KOPT-K1 (cell line): ENCODE data around the gene H2BW2.
"Not testable (repeated sequence)": the region's sequence is repeated elsewhere in the genome, so short reads cannot be mapped to it uniquely, and the experiment has no call there.

ENCODE experiments used
- H3K27ac ChIP-seq: fragments of 200-600 bp; sonication (generic); 2 replicates; pipeline ENCODE4 v1.5.1; 2016; ENCODE audit warnings: antibody characterized with exemption, mild to moderate bottlenecking, low read depth, low read length; ENCODE audit not compliant: poor library complexity, severe bottlenecking
- H3K36me3 ChIP-seq: fragments of 200-600 bp; sonication (generic); 2 replicates; pipeline ENCODE4 v1.5.1; 2017; ENCODE audit warnings: antibody characterized with exemption, mild to moderate bottlenecking, low read length, moderate library complexity; ENCODE audit not compliant: insufficient read depth
- H3K9me3 ChIP-seq: fragments of 200-600 bp; sonication (generic); 2 replicates; pipeline ENCODE4 v1.5.1; 2017; ENCODE audit warnings: antibody characterized with exemption, low read length, mild to moderate bottlenecking; ENCODE audit not compliant: insufficient read depth, poor library complexity, severe bottlenecking

H2BW2 gene

DNA sequence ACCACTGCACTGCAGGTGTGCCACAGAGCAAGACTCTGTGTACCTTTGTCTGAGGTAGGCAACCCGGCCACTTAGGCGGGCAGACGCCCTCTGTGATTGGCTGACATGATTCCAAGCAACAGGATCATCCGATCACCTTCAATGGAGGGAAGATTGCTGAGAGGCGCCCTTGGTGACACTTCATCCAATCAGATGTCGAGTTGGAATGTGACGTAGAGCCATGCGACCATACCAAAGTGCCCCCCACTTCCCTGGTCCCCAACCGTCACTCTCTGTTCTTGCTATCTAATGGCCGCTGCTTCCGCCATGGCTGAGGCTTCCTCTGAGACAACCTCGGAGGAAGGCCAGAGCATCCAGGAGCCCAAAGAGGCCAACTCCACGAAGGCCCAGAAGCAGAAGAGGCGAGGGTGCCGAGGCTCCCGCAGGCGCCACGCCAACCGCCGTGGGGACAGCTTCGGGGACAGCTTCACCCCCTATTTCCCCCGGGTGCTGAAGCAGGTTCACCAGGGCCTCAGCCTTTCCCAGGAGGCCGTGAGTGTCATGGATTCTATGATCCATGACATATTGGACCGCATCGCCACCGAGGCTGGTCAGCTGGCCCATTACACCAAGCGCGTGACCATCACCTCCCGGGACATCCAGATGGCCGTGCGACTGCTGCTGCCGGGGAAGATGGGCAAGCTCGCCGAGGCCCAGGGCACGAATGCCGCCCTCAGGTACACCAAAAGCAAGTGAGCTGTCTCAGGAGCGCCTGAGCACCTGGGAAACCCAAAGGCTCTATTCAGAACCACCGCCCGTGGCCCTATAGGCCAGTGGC lies at the start of gene H2BW2:
Gene H2BW2 (plus strand): TSS at position 268 of the 817 bp plus-strand sequence. CDS start 39 bp downstream, at position 307.
- no peak within 1 kb of the TSS for H3K27ac ChIP-seq
- no peaks in the 10 kb centered on the region for H3K9me3 ChIP-seq
- H3K36me3 ChIP-seq: no peaks in the 10 kb centered on the region

DNA sequence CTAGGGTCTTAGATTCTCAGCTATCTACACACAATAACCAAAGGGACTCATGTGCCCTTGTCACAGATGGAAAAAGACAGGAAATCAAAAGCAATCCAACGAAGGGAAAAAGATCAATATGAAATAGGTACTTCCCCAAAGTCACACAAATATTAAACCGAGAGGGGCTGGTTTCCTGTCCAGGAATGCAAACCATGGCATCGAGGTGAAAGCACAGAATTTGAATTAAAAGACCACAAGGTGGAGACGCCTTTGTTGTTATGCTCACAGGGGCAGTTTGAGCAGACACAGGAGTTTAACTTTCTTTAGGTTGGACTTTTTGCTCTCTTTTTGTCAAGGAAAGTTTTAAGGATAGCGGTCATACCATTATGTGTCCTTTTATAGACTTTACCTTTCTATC lies 40.5 kb upstream of the H2BW2 start:
- no peak overlapping the region for H3K27ac ChIP-seq
- no peaks in the 10 kb centered on the region for H3K36me3 ChIP-seq
- H3K9me3 ChIP-seq: no peaks in the 10 kb centered on the region

DNA sequence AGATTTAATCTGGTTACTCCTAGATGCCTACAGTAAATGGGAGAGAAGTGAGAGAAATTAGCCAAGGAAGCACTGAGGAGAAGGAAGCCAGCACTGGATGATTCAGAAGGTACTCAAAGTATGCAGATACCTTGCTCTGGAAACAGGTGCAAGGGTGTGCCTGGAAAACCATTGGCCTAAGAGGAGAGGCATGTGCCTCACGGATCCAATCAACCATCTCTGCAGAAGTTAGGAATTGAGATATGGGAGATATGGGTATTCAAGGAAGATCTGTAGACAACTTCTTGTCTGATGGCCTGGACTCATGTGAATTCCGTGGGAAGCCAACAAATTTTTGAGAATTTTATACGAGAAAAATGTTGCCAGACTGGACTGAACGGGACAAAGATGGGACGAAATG lies 30.9 kb upstream of the H2BW2 start:
- no peaks in the 10 kb centered on the region for H3K36me3 ChIP-seq
- no peaks in the 10 kb centered on the region for H3K9me3 ChIP-seq
- no peak overlapping the region for H3K27ac ChIP-seq

DNA sequence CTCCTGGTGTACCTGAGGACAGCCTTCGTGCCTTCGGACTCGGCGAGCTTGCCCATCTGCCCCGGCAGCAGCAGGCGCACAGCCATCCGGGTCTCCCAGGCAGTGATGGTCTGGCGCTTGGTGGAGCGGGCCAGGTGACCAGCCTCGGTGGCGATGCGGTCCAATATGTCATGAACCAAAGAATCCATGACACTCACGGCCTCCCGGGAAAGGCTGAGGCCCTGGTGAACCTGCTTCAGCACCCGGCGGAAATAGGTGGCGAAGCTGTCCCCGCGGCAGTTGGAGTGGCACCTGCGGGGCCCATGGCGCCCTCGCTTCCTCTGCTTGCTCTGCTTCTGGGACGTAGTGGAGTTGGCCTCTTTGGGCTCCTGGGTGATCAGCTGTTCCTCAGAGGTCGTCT lies 26.6 kb upstream of the H2BW2 start:
- H3K36me3 ChIP-seq: no peaks in the 10 kb centered on the region
- no peak overlapping the region for H3K27ac ChIP-seq
- H3K9me3 ChIP-seq: no peaks in the 10 kb centered on the region

DNA sequence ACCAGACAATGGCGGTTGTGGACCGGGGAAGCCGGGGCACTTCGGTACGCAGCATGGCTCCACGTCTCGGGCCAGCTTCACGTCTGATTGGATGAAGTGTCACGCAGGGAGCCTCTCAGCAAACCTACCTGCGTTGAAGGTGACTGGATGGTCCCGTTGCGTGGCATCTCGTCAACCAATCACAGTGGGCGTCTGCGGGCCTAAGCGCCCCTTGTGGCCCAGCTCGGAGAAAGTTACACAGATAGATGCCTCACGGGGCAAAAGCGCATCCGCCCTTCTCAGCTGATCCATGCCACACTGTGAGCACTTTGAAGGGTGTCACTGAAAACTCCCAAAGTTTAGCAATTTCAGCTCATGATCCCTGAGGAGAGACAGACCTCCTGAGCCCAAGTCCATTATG lies 26.1 kb upstream of the H2BW2 start, which contains the start of gene H2BW1:
Gene H2BW1 (minus strand): TSS at position 103 of the 400 bp plus-strand sequence. CDS start 132 bp downstream, outside the sequence.
- H3K27ac ChIP-seq: no peak within 1 kb of the TSS
- no peaks in the 10 kb centered on the region for H3K9me3 ChIP-seq
- no peaks in the 10 kb centered on the region for H3K36me3 ChIP-seq

DNA sequence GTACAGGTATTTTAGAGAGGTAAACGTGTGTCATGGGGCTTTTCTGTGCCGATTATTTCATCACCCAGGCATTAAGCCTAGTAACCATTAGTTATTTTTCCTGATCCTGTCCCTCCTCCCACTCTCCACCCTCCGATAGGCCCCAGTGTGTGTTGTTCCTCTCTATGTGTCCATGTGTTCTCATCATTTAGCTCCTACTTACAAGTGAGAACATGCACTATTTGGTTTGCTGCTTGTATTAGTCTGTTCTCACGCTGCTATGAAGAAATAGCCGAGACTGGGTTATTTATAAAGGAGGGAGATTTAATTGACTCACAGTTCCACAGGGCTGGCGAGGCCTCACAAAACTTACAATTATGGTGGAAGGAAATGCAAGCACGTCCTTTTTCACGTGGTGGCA lies 24.2 kb upstream of the H2BW2 start:
- H3K36me3 ChIP-seq, H3K27ac ChIP-seq, H3K9me3 ChIP-seq: not testable (repeated sequence)

DNA sequence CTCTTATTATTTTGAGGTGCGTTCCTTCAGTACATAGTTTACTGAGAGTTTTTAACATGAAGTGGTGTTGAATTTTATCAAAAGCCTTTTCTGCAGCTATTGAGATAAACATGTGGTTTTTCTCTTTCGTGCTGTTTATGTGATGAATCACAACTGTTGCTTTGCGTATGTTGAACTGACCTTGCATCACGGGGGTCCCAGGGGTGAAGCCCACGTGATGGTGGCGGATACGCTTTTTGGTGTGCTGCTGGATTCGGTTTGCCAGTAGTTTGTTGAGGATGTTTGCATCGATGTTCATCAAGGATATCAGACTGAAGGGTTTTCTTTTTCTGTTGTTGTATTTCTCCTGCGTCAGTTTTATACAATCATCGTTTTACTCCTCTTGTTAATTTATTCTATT lies 21.6 kb upstream of the H2BW2 start:
- Histone ChIP-seq H3K36me3 (no peaks in the 10 kb centered on the region), H3K27ac (no peak overlapping the region), H3K9me3 (no peaks in the 10 kb centered on the region)

DNA sequence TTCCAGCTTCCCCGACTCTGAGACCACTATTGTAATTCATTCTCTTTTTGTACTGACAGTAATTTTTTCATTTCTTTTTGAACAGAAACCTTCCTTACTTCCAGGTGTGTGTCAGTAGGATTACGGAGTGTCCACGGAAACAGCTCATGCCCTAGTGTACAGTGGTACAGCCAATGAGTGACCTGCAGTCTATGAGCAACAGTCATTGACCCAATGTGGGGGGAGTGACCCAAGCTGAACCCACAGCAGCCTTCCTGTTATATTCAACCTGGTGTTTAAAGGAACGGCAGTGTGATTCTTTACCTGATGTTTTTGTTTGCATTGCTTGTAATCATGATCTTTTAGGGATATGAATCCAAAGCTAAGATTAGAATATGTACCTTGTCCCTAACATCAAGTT lies 1.2 kb downstream of the H2BW2 start:
- no peak overlapping the region for H3K27ac ChIP-seq
- H3K36me3 ChIP-seq: no peaks in the 10 kb centered on the region
- no peaks in the 10 kb centered on the region for H3K9me3 ChIP-seq

DNA sequence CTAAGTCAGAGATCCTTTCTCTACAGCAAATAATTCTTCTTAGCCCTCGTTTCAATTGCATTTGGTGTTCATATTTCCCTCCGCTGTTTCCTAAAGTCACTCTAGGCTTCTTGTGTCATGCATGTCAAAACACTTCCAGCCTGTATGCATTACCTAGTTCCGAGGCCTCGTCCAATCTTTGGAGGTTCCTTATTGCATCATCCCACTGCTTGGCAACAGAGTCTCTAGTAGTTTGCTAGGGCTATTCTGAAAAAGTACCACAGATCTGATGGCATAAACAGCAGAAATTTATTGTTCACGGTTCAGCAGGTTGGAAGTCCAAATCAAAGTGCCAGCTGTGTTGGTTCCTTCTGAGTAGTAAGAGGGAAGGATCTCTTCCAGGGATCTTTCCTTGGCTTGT lies 5.9 kb downstream of the H2BW2 start:
- no peaks in the 10 kb centered on the region for H3K9me3 ChIP-seq
- H3K36me3 ChIP-seq: no peaks in the 10 kb centered on the region
- H3K27ac ChIP-seq: no peak overlapping the region

DNA sequence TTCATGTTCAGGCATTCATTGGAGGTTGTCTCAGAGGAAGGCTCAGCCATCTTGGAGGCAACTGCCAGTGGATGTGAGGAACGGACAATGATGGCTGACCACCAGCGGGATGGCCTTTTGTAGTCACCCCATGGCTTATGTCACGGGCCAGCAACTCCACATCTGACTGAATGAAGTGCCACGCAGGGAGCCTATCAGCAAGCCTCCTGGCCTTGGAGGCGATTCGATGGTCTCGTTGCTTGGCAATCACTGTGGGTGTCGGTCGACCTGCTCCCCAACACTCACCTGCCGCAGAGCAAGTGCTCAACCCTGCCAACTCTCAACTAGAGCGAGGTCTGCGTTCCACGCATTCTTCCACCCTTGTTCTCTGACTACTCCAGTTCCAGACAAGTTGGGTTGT lies 7.4 kb downstream of the H2BW2 start:
- no peak overlapping the region for H3K27ac ChIP-seq
- no peaks in the 10 kb centered on the region for H3K36me3 ChIP-seq
- H3K9me3 ChIP-seq: no peaks in the 10 kb centered on the region

DNA sequence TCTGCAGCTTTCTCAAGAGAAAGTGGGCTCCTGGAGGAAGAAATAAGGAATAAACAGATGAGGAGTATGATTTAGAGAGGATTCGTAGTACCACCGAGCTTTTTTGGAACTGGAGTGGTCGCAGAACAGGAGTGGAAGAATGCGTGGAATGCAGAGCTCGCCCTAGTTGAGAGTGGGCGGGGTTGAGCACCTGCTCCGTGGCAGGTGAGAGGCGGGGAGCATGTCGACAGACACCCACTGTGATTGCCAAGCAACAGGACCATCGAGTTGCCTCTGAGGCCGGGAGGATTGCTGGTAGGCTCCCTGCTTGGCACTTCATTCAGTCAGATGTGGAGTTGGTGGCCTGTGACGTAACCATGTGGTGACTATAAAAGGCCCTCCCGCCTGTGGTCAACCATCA lies 15.2 kb downstream of the H2BW2 start:
- not testable (repeated sequence) for H3K9me3 ChIP-seq, H3K36me3 ChIP-seq, H3K27ac ChIP-seq

DNA sequence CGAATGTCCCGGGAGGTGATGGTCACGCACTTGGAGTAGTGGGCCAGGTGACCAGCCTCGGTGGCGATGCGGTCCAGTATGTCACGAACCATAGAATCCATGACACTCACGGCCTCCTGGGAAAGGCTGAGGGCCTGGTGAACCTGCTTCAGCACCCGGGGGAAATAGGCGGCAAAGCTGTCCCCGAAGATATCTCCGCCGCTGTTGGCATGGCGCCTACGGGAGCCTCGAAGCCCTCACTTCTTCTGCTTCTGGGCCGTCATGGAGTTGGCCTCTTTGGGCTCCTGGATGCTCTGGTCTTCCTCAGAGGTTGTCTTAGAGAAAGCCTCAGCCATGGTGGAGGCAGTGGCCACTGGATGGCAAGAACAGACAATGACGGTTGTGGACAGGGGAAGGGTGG lies 22.9 kb downstream of the H2BW2 start:
- not testable (repeated sequence) for H3K27ac ChIP-seq, H3K9me3 ChIP-seq, H3K36me3 ChIP-seq

DNA sequence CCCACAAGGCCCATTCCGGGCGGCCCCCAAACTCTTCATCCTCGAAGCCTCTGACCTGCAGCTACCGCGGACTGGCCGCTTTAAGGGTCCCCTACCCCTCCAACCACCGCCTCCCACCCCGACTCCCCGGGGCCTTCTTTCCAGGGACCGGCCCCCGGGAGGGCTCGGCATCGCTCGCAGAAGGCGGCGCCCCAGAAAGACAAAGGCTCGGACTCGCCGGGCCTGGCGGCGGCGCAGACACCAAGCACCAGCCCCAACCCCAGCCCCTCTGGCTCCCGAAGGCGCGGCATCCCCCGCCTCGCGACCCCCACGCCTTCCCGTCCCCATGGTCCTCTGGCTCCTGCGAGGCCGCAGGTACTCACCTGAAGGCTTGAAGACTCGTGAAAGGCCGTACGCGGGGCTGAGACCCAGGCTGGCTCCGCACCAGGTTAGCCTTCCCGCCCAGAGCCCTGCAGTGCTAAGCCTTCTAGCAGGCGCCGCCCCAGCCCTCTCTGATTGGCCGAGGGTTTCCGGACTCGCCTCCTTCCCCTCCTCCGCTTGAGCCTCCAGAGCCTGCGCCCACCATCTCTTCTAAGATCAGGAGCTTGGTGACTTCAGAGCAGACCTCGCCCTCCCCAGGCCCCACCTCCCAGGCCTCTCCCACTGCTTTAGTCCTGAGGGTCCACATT lies 36.2 kb downstream of the H2BW2 start, which contains the start of gene TMSB15C:
Gene TMSB15C (minus strand): TSS at position 459 of the 668 bp plus-strand sequence.
- H3K36me3 ChIP-seq, H3K9me3 ChIP-seq, H3K27ac ChIP-seq: not testable (repeated sequence)

DNA sequence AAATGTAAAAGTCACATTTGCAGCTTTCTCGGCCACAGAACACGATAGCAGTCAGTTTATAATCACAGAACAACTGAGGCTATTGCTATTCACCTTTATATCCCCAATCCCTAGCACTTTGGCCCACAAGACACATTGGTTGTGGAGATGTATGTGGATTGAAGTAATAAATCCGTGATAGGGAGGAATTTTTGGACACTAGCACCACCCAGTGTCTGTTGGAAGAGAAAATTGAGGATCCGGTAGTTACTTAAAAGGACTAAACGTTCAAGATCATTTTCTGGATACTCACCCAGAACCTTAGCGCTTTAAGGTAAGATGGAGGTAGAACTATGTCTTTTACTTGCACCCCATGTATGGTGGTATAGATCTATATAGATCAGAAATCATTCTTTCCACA lies 38.1 kb downstream of the H2BW2 start:
- not testable (repeated sequence) for H3K27ac ChIP-seq, H3K36me3 ChIP-seq, H3K9me3 ChIP-seq

DNA sequence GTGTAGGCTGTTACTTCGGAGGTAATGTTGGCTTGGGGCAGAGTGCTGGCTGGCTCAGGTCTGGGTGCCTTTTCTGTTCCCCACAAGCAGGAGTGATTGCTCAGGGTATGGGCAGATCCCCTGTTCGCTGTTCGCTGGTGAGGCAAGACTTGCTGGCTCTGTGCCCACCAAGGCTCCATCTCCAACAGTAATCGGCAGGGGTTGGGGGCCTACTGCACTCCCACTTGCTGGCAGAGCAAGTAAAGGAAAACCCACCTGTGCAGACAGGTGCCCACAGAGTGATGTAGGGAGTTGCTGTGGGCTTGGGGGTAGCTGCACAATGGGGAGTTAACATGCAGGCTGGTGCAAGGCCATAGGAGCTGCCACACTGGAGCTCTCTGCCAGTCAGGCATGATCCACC lies 44.3 kb downstream of the H2BW2 start:
- no peaks in the 10 kb centered on the region for H3K36me3 ChIP-seq
- H3K9me3 ChIP-seq: no peaks in the 10 kb centered on the region
- no peak overlapping the region for H3K27ac ChIP-seq
